Spleen (tissue), 11 donors: ENCODE data around the gene MYO1D. TPM values are rescaled to one million over a fixed set of nuclear protein-coding genes. Genes with fewer than 3 reads are reported as not detected.

Experiments
- DNase-seq: peaks from one replicate; pipeline ENCODE4 v3.0.0-alpha.2; 2020
- H3K27ac ChIP-seq, 8 donors: fragments of 200-600 bp; sonication (generic) in 7 of 8; 1 replicate in 4 of 8; 2 replicates in 4 of 8; pipeline versions ENCODE4 v1.5.0 to v1.8.0; 2016 to 2021; ENCODE audit warnings: inconsistent platforms in 4 of 8, mild to moderate bottlenecking in 4 of 8, moderate library complexity in 1 of 8
- H3K27me3 ChIP-seq, 7 donors: fragments of 200-600 bp; sonication (generic) in 6 of 7; replicated peaks in 1 of 7; 1 replicate in 4 of 7; 2 replicates in 3 of 7; pipeline versions ENCODE4 v1.5.0 to v1.8.0; 2016 to 2021; ENCODE audit warnings: inconsistent platforms in 3 of 7, mild to moderate bottlenecking in 1 of 7
- H3K36me3 ChIP-seq, 6 donors: fragments of 200-600 bp; sonication (generic) in 5 of 6; 1 replicate in 4 of 6; 2 replicates in 2 of 6; pipeline versions ENCODE4 v1.5.0 to v1.8.0; 2016 to 2021; ENCODE audit warnings: inconsistent platforms in 2 of 6
- H3K4me1 ChIP-seq, 6 donors: fragments of 200-600 bp; sonication (generic) in 5 of 6; 1 replicate in 3 of 6; 2 replicates in 3 of 6; pipeline versions ENCODE4 v1.5.0 to v1.8.0; 2016 to 2021; ENCODE audit warnings: inconsistent platforms in 3 of 6
- H3K4me3 ChIP-seq, 8 donors: fragments of 200-600 bp; sonication (generic) in 7 of 8; 1 replicate in 4 of 8; 2 replicates in 4 of 8; pipeline versions ENCODE4 v1.5.0 to v1.8.0; 2016 to 2021; ENCODE audit warnings: inconsistent platforms in 4 of 8, mild to moderate bottlenecking in 4 of 8, moderate library complexity in 2 of 8
- H3K9me3 ChIP-seq, 8 donors: fragments of 200-600 bp; sonication (generic) in 7 of 8; 1 replicate in 4 of 8; 2 replicates in 4 of 8; pipeline versions ENCODE4 v1.5.0 to v1.8.0; 2016 to 2021; ENCODE audit warnings: inconsistent platforms in 4 of 8
- CTCF ChIP-seq, 11 experiments: fragments of 200-600 bp in 7 of 11; fragments of 450-650 bp in 4 of 11; sonication (generic) in 4 of 11; IDR thresholded peaks in 8 of 11; conservative IDR thresholded peaks in 3 of 11; 1 replicate in 7 of 11; 2 replicates in 4 of 11; pipeline versions ENCODE4 v1.4.0 to v1.8.0; 2016 to 2021; ENCODE audit warnings: antibody characterized with exemption in 11 of 11, inconsistent platforms in 4 of 11, mild to moderate bottlenecking in 1 of 11
- POLR2A ChIP-seq, 3 donors: fragments of 450-650 bp; IDR thresholded peaks; one replicate each; pipeline ENCODE4 v1.5.1; 2017; ENCODE audit warnings: antibody characterized with exemption in 3 of 3, mild to moderate bottlenecking in 1 of 3
- POLR2AphosphoS5 ChIP-seq, 3 donors: sonication (generic); formaldehyde crosslinking; IDR thresholded peaks; one replicate each; pipeline ENCODE4 v1.5.1; 2017; ENCODE audit warnings: antibody characterized with exemption in 3 of 3
- WGBS, 5 donors: extraction: QIAGEN DNeasy Blood & Tissue Kit in 3 of 5; methylation state at CpG; one replicate each; pipeline versions ENCODE4 v1.1.5 to v1.1.7; 2013 to 2018; 5-methylcytosine and 5-hydroxymethylcytosine counted together
- intact Hi-C: fragments of 100-400 bp; cut with DNase I; formaldehyde crosslinking; loops from one replicate; pipeline ENCODE4 v1.15.0; 2023; ENCODE audit warnings: low total_unique reads
- polyA plus RNA-seq, 3 donors: library from polyadenylated mRNA; stranded (reverse); fragments of 200-250 nt; gene quantifications; one replicate each; pipeline ENCODE4 v1.2.1, GENCODE V29; 2013
- total RNA-seq, 7 donors: library from RNA; depleted of rRNA in 3 of 7; stranded (reverse); fragments of >200 nt in 3 of 7; fragmentation: NEBNext Ultra II Directional in 4 of 7; extraction: Animal tissue kit (Norgen Biotek cat#: 25700) in 4 of 7; gene quantifications; one replicate each; pipeline versions ENCODE4 v1.1.0 to v1.2.1, GENCODE V29; 2016 to 2021
- donor health status: healthy with polysubstance abuse.
- donor health status: DM: no; HTN: no; CAD: no; lungs with moderate emphysema.
- donor health status: DM: no; HTN: no; CAD: no.
- donor health status: Bipolar disorder and iron deficiency.
- donor health status: healthy.
- donor health status: DM: no; HTN: no; CAD: no.
- donor health status: DM: yes; HTN: yes; CAD: no.

MYO1D gene
- total and polyA plus RNA-seq, 10 donors, result 2.3 to 36.4 (median 23.4) TPM

- Histone ChIP-seq H3K4me3 (no peak overlapping the region), H3K27ac (no peak overlapping the region), H3K27me3 (no peaks in the 10 kb centered on the region), H3K36me3 (no peaks in the 10 kb centered on the region), H3K4me1 (no peaks in the 10 kb centered on the region), H3K9me3 (no peaks in the 10 kb centered on the region)
- WGBS, 5 donors, result 89 to 94% (median 90%) methylated on average over 7 of the region's 7 CpGs
- no peak for DNase-seq
- no peak for TF ChIP-seq POLR2A (IDR thresholded peaks at IDR 0.05)
- intact Hi-C loops, result no loop called here
Measured at GRCh38 chr17:32794533-32795246, 82.2 kb downstream of the MYO1D start.

- WGBS, 5 donors, result 67 to 83% (median 74%) methylated on average over 4 of the region's 4 CpGs
Measured at GRCh38 chr17:32793841-32794240, 83.1 kb downstream of the MYO1D start.

GRCh38 chr17:32792207-32792606 is 84.7 kb downstream of the MYO1D start:
- H3K36me3 ChIP-seq, result no peaks in the 10 kb centered on the region
- H3K4me3 ChIP-seq, result no peak overlapping the region
- no peak overlapping the region for H3K27ac ChIP-seq
- no peaks in the 10 kb centered on the region for H3K4me1 ChIP-seq
- H3K9me3 ChIP-seq, result no peaks in the 10 kb centered on the region
- intact Hi-C loops, result no loop called here
- 73 to 93% (median 83%) methylated on average over 1 of the region's 1 CpG for WGBS, 5 donors
- no peak for TF ChIP-seq POLR2AphosphoS5 (IDR thresholded peaks at IDR 0.05)
- no peak for TF ChIP-seq CTCF (IDR thresholded peaks at IDR 0.05 in 8 of 11, conservative IDR thresholded peaks at IDR 0.05 in 3 of 11)
- TF ChIP-seq POLR2A (IDR thresholded peaks at IDR 0.05), result no peak
- no peak for DNase-seq
- H3K27me3 ChIP-seq, result no peaks in the 10 kb centered on the region

More at GRCh38 chr17:32793841-32794240, 83.1 kb downstream of the MYO1D start:
- Histone ChIP-seq H3K4me1 (no peaks in the 10 kb centered on the region), H3K36me3 (no peaks in the 10 kb centered on the region), H3K27me3 (no peaks in the 10 kb centered on the region), H3K27ac (no peak overlapping the region), H3K4me3 (no peak overlapping the region), H3K9me3 (no peaks in the 10 kb centered on the region)
- no peak for TF ChIP-seq CTCF (IDR thresholded peaks at IDR 0.05 in 8 of 11, conservative IDR thresholded peaks at IDR 0.05 in 3 of 11)
- no peak for TF ChIP-seq POLR2AphosphoS5 (IDR thresholded peaks at IDR 0.05)
- TF ChIP-seq POLR2A (IDR thresholded peaks at IDR 0.05), result no peak
- DNase-seq, result no peak
- intact Hi-C loops, result no loop called here

- no peak for DNase-seq
- no peaks in the 10 kb centered on the region for H3K4me1 ChIP-seq
- H3K9me3 ChIP-seq, result no peaks in the 10 kb centered on the region
- H3K36me3 ChIP-seq, result no peaks in the 10 kb centered on the region
- H3K27me3 ChIP-seq, result no peaks in the 10 kb centered on the region
- intact Hi-C loops, result loop anchor here (10.0 kb wide), 2 partner anchors 129 to 209 kb away; partner anchors contain the start of gene SPACA3
- H3K4me3 ChIP-seq, result no peak overlapping the region
- TF ChIP-seq POLR2A (IDR thresholded peaks at IDR 0.05) (no peak), CTCF (IDR thresholded peaks at IDR 0.05 in 8 of 11, conservative IDR thresholded peaks at IDR 0.05 in 3 of 11) (no peak), POLR2AphosphoS5 (IDR thresholded peaks at IDR 0.05) (no peak)
- 87 to 99% (median 93%) methylated on average over 3 of the region's 3 CpGs for WGBS, 5 donors
- no peak overlapping the region for H3K27ac ChIP-seq
Measured at GRCh38 chr17:32786169-32786568, 90.8 kb downstream of the MYO1D start.
